ENCODE measurements around the gene HSPA14. TPM values are rescaled to one million over a fixed set of nuclear protein-coding genes. Genes with fewer than 3 reads are reported as not detected.
"Not testable (repeated sequence)": the region's sequence is repeated elsewhere in the genome, so short reads cannot be mapped to it uniquely, and the experiment has no call there.

Gene HSPA14, protein sequence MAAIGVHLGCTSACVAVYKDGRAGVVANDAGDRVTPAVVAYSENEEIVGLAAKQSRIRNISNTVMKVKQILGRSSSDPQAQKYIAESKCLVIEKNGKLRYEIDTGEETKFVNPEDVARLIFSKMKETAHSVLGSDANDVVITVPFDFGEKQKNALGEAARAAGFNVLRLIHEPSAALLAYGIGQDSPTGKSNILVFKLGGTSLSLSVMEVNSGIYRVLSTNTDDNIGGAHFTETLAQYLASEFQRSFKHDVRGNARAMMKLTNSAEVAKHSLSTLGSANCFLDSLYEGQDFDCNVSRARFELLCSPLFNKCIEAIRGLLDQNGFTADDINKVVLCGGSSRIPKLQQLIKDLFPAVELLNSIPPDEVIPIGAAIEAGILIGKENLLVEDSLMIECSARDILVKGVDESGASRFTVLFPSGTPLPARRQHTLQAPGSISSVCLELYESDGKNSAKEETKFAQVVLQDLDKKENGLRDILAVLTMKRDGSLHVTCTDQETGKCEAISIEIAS
- 7.3 TPM for total RNA-seq
- long read RNA-seq, transcript HSPA14-201 (14 exons, 1,904 nt) = major isoform, 21 of 22 reads
- long read RNA-seq, partial matches to known transcripts = 0 of 22 reads
- long read RNA-seq, other reads (novel, unspliced or antisense) = 1 of 22 reads

DNA sequence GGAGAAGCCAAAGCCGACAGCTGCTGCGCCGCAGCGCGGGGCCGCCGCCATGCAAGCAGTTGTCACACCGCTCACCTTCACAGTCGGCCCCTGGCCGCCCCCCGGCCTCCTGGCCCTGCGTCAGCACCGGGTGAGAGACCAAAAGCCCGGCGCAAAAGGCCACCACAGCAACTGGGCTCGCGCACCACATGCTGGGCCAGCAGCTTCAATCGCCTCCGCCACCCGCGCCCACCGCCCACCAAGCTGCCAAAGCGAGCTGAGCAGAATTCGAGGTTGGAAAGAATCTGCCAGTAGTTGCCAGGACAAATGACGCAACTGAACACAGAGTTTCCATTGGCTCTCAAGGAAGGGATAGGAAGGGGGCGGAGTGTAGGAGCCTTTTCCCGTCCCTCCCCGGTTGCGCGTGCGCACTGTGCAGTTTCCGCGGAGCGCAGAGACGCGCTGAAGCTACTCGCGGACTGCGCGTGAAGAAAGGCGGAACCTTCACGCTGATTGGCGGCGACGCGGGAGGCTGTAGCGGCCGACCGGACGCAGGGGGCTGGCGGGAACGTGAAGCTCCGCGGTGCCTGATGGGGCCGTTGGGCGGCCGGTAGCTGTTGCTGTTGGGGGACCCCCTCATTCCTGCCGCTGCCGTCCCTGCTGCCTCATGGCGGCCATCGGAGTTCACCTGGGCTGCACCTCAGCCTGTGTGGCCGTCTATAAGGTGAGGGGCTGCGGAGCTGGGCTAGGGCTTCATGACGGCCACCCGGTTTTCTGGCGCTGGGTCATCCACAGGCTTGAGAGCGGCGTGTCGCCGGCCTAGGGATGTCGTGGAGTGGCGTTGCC is at the start of gene HSPA14, which contains the start of the genes CDNF and MSANTD7:
Gene HSPA14 (plus strand): TSS at position 550 of the 825 bp plus-strand sequence. CDS start 97 bp downstream, at position 647.
Gene CDNF (minus strand): TSS at position 281 of the 825 bp plus-strand sequence. CDS start 91 bp downstream, at position 190.
Gene MSANTD7 (plus strand): TSS at position 550 of the 825 bp plus-strand sequence. CDS start 3,979 bp downstream, outside the sequence.
- intact Hi-C loops (cut with DNase I) = loop anchor here (5.0 kb wide), 1 partner anchor 39 kb away; the partner anchor contains the start of gene SUV39H2
- ATAC-seq (ENCODE audit: poor library complexity) = peak; percentile 99
- peak; percentile 100 for DNase-seq

DNA sequence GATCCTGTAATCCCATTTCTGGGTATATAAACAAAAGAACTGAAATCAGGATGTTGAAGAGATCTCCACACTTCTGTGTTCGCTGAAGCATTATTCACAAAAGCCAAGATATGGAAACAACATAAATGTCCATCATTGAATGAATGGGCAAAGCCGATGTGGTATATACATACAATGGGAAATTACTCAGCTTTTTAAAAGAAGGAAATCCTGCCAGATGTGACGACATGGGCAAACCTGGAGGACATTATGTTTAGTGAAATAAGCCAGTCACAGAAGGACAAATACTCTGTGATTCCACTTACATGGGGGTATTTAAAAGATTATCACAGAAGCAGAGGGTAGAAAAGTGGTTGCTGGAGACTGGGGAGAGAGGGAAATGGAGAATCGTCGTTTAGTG is 39.5 kb upstream of the HSPA14 start:
- DNase-seq = no peak
- no peak for ATAC-seq (ENCODE audit: poor library complexity)

DNA sequence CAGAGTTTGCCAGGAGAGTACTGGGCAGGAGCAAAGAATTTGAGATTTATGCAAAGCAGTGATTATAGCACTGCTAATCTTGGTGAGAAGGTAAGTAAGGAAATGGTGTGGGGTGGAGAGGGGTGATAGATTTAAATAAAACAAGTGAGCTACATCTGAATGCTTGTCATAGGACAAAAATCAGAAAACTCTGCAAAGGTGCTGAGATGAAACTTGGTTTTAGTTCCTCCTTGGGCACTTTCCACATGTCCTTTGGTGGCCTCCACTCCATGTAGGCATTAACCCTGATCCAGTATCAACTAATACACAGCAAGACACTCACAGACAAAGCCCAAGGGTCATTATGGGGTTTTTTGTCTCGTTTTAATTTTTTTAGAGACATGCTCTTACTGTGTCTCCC is 37.7 kb upstream of the HSPA14 start:
- no peak for DNase-seq
- ATAC-seq (ENCODE audit: poor library complexity) = no peak
- intact Hi-C loops (cut with DNase I) = no loop called here

More for the DNA sequence above, 39.5 kb upstream of the HSPA14 start:
- intact Hi-C loops (cut with DNase I) = no loop called here

DNA sequence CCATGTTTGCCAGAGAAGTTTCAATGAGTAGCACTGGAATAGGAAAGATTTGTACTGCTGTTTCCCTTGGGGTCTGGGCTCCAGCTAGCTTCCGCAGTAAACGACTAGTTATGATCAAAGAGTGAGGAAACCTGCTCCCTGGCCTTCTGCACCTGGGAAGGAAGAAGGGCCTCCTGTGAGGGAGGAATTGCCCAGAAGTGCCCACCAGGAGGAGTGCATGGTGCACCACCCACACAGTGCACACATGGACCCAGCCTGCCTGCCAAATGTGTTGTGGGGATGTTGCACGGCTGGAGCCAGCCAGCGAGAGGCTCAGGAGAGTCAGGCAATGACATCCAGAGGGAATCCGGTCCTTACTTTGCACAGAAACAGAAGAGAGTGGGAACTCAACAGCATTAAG is 36.4 kb upstream of the HSPA14 start:
- no peak for ATAC-seq (ENCODE audit: poor library complexity)
- intact Hi-C loops (cut with DNase I) = no loop called here

DNA sequence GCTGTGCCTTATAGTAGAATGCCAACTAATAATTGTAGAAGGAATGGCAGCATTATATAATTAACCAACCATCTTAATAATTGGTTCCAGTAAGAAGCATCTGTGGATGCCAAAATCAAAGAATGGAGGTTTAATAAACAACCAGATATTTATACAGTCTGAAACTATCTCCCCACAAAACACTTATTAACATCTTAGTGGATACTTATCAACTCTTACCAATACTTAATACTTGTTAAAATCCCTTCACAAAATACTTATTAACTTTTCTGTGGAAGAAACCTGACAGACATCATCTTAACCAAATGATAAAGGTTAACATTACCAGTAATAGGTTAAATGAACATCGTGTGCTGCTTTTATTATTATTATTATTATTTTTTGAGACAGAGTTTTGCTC is 34.3 kb upstream of the HSPA14 start:
- ATAC-seq (ENCODE audit: poor library complexity) (no peak), DNase-seq (no peak)
- intact Hi-C loops (cut with DNase I) = no loop called here

More for the DNA sequence above, 36.4 kb upstream of the HSPA14 start:
- DNase-seq = no peak

DNA sequence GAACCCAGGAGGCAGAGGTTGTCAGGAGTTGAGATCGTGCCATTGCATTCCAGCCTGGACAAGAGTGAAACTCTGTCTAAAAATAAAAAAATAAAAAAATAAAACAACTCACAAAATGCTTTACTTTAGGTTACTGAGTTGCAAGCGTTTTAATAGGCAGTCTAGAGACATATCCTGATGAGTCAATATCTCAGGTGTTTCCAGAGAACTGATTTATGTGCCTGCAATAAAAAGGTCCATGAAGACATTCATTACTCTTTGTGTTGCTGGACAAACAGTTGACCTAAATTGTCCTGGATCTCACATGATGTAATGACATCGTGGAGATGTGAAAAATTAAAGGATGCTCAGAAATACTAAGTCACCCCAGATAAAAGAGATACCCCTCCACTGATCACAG is 31.8 kb upstream of the HSPA14 start:
- ATAC-seq (ENCODE audit: poor library complexity) = no peak
- intact Hi-C loops (cut with DNase I) = no loop called here

DNA sequence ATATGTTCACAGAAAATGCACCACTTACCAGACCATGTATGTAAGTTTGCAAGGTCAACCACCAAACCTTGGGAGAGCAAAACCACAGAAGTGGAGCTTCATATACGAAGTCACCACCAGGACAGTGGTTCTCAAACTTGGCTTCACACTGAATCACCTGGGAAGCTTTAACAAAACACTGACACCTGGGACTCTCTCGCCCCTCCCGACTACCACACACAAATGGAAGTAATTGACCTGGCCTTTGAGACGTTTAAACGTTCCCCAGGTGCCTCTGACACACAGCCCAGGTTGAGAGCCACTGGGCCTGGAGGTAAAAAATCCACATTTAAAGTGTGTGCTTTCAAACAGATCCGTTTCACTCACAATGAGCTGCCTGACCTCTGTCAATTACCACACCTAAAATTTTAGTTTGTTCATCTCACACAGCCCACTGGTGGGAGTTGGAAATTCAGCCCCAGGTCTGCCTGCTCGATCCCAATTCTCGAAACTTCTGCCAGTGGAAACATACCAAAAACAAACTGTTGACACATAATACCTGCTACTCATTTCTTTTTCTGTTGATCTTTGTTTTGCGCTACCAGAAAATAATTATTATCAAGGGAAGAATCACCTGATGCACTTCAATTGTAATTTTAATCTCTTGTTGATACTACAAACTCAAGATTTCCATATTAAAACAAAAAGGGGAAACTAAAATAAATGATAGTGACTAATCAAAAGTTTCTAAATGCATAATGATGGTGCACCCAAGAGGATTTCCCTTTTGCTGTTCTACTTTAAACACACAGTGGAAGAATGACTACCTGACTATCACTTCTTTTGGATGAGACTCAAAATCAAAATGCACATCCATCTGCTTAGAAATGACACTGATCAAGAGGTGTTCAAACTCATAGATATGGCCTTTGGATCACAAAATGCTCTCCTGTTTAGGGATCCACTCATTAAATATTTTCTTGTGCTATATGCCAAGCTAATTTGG is 26.8 kb upstream of the HSPA14 start:
- intact Hi-C loops (cut with DNase I) = no loop called here
- ATAC-seq (ENCODE audit: poor library complexity) (no peak), DNase-seq (no peak)

More for the DNA sequence above, 31.8 kb upstream of the HSPA14 start:
- no peak for DNase-seq

DNA sequence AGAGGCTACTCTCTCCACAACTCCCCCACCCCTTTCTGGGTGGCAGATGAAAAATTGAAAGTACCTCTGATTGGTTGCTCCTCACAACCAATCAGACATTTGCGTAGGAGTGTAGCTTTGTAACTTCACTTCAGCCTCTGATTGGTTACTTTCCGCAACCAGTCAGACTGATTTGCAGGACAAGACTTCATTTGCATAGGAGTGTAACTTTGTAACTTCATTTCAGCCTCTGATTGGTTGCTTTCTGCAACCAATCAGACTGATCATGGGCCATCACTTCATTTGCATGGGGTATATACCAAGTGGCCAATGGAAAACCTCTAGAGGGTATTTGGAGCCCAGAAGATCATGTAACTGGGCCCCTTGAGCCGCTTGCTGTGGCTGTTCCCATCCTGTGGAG is 25.8 kb upstream of the HSPA14 start:
- intact Hi-C loops (cut with DNase I) = no loop called here
- ATAC-seq (ENCODE audit: poor library complexity) (no peak), DNase-seq (no peak)

DNA sequence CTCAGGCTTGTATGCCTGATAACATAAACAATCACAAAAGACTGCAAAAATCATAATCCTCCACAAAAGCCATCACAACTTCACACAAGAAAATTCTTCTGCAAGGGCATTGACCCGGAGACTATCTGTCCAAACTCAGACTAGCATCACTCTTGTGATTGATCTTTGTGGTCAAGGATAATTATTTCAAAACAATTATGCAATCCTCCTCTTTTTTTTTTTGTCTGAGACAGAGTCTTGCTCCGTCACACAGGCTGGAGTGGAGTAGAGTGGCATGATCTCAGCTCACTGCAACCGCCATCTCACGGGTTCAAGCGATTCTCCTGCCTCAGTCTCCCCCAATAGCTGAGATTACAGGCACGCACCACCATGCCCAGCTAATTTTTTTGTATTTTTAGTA is 22.4 kb upstream of the HSPA14 start:
- ATAC-seq (ENCODE audit: poor library complexity) (no peak), DNase-seq (no peak)
- intact Hi-C loops (cut with DNase I) = no loop called here

DNA sequence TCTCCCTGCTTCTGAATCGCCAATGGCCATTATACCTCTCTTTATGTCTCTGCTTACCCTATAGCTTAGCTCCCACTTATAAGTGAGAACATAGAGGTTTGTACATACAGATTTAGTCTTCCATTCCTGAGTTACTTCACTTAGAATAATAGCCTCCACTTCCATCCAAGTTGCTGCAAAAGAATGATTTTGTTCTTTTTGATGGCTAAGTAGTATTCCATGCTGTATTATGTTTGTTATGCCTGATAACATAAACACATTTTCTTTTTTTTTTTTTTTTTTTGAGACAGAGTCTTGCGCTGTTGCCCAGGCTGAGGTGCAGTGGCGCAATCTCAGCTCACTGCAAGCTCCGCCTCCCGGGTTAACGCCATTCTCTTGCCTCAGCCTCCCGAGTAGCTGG is 21.4 kb upstream of the HSPA14 start:
- ATAC-seq (ENCODE audit: poor library complexity); intact Hi-C loops (cut with DNase I); DNase-seq: not testable (repeated sequence)

DNA sequence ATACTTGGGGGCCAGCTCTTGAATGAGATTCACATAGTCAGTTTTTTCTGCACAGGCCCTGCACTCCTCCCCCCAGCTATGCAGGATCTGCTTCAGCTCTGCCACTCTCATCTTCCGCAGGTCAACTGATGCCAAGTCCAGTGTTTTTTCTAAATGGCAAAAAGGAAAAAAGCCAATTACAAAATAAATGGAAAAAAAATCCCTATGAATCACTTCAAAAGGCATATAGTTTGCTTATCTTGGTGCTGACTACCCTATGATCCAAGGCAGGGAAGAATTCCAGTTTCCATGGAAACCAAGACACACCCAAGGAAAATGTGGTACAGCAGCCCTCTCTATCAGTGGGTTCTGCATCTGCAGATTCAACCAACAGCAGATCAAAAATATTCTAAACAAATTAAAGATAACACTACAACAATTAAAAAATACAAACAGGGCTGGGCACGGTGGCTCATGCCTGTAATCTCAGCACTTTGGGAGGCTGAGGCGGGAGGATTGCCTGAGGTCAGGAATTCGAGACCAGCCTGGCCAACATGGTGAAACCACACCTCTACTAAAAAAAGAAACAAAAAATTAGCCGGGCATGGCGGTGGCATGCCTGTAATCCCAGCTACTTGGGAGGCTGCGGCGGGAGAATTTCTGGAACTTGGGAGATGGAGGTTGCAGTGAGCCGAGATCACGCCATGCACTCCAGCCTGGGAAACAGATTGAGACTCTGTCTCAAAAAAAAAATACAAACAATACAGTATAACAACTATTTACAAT is 17.9 kb upstream of the HSPA14 start:
- no peak for ATAC-seq (ENCODE audit: poor library complexity)
- DNase-seq = no peak
- intact Hi-C loops (cut with DNase I) = loop anchor here (10.0 kb wide), 1 partner anchor 285 kb away; no protein-coding TSS in a partner anchor

DNA sequence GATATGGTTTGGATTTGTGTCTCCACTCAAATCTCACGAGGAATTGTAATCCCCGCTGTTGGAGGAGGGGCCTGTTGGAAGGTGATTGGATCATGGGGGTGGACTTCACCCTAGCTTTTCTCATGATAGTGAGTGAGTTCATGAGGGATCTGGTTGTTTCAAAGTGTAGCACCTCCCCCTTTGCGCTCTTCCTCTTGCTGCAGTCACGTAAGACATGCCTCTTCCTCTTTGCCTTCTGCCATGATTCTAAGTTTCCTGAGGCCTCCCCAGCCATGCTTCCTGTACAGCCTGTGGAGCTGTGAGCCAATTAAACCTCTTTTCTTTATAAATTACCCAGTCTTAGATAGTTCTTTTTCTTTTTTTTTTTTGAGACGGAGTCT is 17.3 kb upstream of the HSPA14 start:
- DNase-seq (no peak), ATAC-seq (ENCODE audit: poor library complexity) (no peak)
- intact Hi-C loops (cut with DNase I) = loop anchor here (10.0 kb wide), 1 partner anchor 286 kb away; no protein-coding TSS in a partner anchor

DNA sequence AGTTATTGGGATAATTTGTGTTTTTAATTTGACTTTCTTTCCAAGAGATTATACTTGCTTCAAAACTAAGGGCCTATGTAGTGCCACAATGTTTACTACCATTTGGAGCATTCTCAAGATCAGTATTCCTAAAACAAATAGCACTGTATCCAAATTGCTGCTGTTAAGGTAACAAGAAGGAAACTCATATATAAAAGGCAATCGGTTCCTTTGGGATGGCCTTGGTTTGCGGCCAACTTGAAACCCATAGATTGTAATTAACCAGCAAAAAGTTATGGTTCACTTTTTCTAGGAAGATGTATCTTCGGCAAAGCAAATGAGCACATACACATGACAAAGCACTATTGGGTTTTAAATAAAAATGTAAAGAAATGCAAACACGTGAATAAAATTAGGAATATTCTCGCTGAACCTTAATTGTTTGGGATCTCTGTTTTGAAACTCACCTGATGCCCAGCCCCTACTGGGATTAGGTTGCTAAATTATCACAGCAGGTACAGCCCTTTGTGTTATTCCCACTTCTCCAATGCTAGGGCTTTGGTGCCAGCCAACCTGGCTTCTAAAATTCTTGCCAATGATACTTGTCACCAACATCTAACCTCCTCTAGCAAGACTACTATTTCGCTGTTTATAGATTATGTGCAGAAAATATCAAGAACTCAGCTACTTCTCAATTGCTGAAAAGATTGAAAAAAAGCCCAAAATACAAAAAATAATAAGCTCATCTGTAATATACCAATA is 16.3 kb upstream of the HSPA14 start:
- ATAC-seq (ENCODE audit: poor library complexity) = no peak
- no peak for DNase-seq
- intact Hi-C loops (cut with DNase I) = loop anchor here (10.0 kb wide), 1 partner anchor 287 kb away; no protein-coding TSS in a partner anchor

DNA sequence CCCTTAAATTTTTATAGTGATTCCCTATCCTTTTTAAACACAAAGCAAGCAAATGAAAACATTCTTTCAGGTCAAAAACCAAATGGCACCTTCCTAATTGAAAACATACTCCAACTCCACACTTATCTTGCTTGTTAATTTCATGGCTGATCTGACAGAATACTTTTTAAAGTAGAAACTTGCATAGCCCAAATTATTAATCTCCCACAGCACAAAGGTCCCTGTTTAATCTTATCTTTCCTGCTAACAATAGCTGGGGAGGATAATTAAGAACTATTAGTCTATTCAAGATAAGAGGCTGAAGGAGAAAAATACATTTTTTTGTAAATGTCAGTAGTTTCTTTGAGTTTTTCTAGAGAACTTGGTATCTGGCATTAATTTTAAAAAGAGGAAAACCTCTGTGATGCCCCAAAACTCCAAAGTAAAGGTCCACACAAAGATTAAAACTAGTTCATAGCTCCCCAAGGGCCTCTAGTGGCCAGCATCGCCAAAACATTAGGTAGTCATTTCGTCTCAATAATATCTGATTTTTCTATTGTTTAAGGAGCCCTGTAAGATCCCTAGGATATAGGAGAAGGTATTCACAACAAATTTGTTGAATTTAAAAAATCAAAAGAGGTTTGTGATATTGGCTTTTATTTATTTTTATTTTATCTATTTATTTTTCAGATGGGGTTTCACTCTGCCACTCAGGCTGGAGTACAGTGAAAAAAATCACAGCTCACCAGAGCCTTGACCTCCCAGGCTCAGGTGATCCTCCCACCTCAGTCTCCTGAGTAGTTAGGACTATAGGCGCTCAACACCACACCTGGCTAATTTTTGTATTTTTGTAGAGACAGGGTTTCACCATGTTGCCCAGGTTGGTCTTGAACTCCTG is 15.0 kb upstream of the HSPA14 start:
- intact Hi-C loops (cut with DNase I) = loop anchor here (10.0 kb wide), 1 partner anchor 288 kb away; no protein-coding TSS in a partner anchor
- DNase-seq (no peak), ATAC-seq (ENCODE audit: poor library complexity) (no peak)

DNA sequence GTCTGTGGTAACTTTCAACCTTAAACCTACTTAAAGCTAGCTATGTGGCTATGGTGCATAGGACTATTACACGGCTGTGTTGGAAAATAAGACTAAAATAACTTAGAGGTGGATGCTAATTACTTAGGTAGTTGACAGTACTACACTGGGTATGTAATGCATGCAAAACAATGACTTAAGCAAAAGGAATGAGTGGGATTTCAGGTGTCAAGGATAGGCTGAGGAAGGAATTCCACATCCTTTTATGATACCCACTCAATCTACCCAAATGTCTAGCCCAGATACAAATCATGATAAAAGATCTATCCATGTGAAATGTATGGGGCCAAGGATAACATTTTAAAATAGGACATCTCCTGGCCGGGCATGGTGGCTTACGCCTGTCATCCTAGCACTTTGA is 14.1 kb upstream of the HSPA14 start:
- intact Hi-C loops (cut with DNase I) = loop anchor here (10.0 kb wide), 1 partner anchor 289 kb away; no protein-coding TSS in a partner anchor
- DNase-seq (no peak), ATAC-seq (ENCODE audit: poor library complexity) (no peak)

Measured in Right ventricle myocardium superior (tissue), 1 donor.